ENCODE results near the gene LRRC45. TPM values are rescaled to one million over a fixed set of nuclear protein-coding genes. Genes with fewer than 3 reads are reported as not detected.

Gene LRRC45
- total and polyA plus RNA-seq, 2 of the 4 experiments (the other 2 are of a cell fraction): 7.2 to 10.2 TPM

- dilution Hi-C loops (cut with HindIII; ENCODE audit: low sequenced_read_pairs, unreplicated experiment): no loop called here
- Histone ChIP-seq H3K4me1 (ENCODE audit: control insufficient read depth, insufficient read depth, low read length) (peaks cover 10% of the 10 kb centered on the region), H2AFZ (replicated peaks; ENCODE audit: low read length, poor library complexity) (peak overlapping the region; percentile 100), H4K5ac (ENCODE audit: low read depth, low read length) (peak overlapping the region; percentile 25; the same call in 1 of the 2 replicates), H2BK120ac (ENCODE audit: low read depth, low read length) (no peak overlapping the region), H2BK20ac (ENCODE audit: low read depth, low read length) (no peak overlapping the region), H3K14ac (replicated peaks; ENCODE audit: low read depth, low read length) (no peak overlapping the region; the same call in 1 of the 2 replicates), H3K56ac (ENCODE audit: extremely low read depth, insufficient read depth, low read length) (no peak overlapping the region), H2BK5ac (ENCODE audit: low read depth, low read length, poor library complexity, severe bottlenecking) (peak overlapping the region; percentile 21), H3K27ac (ENCODE audit: insufficient read depth, low read length) (peak overlapping the region; percentile 51), H2AK5ac (ENCODE audit: low read depth, low read length) (peak overlapping the region; percentile 43), H3K9me1 (ENCODE audit: insufficient read depth, low read length) (no peaks in the 10 kb centered on the region; the same call in 1 of the 2 replicates), H3K9me3 (ENCODE audit: control insufficient read depth, insufficient read depth, low read length) (no peaks in the 10 kb centered on the region), H3K9ac (ENCODE audit: low read depth, low read length) (peak overlapping the region; percentile 76), H4K91ac (ENCODE audit: insufficient read depth, low read depth, low read length) (no peak overlapping the region; the same call in 1 of the 2 replicates), H3K79me1 (ENCODE audit: low read depth in 1 of 2, low read length in 2 of 2) (peaks cover 5 to 36% of the 10 kb centered on the region in 2 experiments; a peak in 3 of 4 replicates), H4K20me1 (ENCODE audit: insufficient read depth, low read length) (peaks cover 3% of the 10 kb centered on the region; the same call in 1 of the 2 replicates), H3K4me2 (ENCODE audit: low read depth, low read length) (peak overlapping the region; percentile 88), H3K23ac (ENCODE audit: low read depth, low read length) (no peak overlapping the region; the same call in 1 of the 2 replicates), H2BK15ac (ENCODE audit: low read depth, low read length) (no peak overlapping the region), H3K36me3 (ENCODE audit: control insufficient read depth, insufficient read depth, low read length) (peaks cover 32% of the 10 kb centered on the region), H3K27me3 (ENCODE audit: control insufficient read depth, insufficient read depth, low read length) (no peaks in the 10 kb centered on the region), H2AK9ac (replicated peaks; ENCODE audit: low read depth, low read length, poor library complexity) (peak overlapping the region; percentile 98), H3K18ac (ENCODE audit: low read depth, low read length) (no peak overlapping the region), H4K8ac (ENCODE audit: low read depth in 2 of 2, low read length in 2 of 2) (peak overlapping the region; percentile 34 to 67; a peak in 3 of 4 replicates), H3K4ac (ENCODE audit: low read depth, low read length) (peak overlapping the region; percentile 29), H3K4me3 (ENCODE audit: insufficient read depth, low read depth, low read length) (peak overlapping the region; percentile 57)
- DNase-seq (peak; percentile 24), ATAC-seq (ENCODE audit: low read depth) (peak; percentile 68)
- TF ChIP-seq POLR2A (IDR thresholded peaks at IDR 0.05; ENCODE audit: low read depth, low read length) (peak; percentile 46; the same call in 1 of the 2 replicates), MXI1 (IDR thresholded peaks at IDR 0.05; ENCODE audit: borderline replicate concordance, low read depth, low read length) (peak; percentile 97), ELK1 (IDR thresholded peaks at IDR 0.05; ENCODE audit: borderline replicate concordance, low read depth, low read length) (no peak)
- ChIA-PET CTCF (no interaction called here), POLR2A (ENCODE audit: unreplicated experiment) (no interaction called here)
- 1% methylated on average over 18 of the region's 47 CpGs; no CpG with 5 or more reads in 1 of the 2 experiments for WGBS, 2 experiments (ENCODE audit: extremely low coverage in 2 of 2, insufficient read length in 1 of 2)
- in situ Hi-C loops (cut with MboI; ENCODE audit: low sequenced_read_pairs): no loop called here
- no TSS peak for BruUV-seq (replicated peaks)
- intact Hi-C loops (cut with micrococcal nuclease): no loop called here
Measured at GRCh38 chr17:82065193-82065637, 42.1 kb downstream of the LRRC45 start.

Measured in IMR-90 (cell line).